GM12892 (cell line): ENCODE measurements around the gene DIRAS1.

ENCODE experiments used
- DNase-seq: peaks from one replicate; pipeline ENCODE4 v3.0.0; 2011; ENCODE audit not compliant: insufficient read length
- FAIRE-seq: peaks from 2 replicates; lab custom pipeline; 2011; peaks lifted over from hg19 to GRCh38; lab: Jason Lieb, UNC
- POLR2A ChIP-seq: IDR thresholded peaks from 2 replicates; pipeline ENCODE4 v1.6.1; 2011; ENCODE audit warnings: low read depth, low read length, control low read depth
- POLR2AphosphoS5 ChIP-seq: IDR thresholded peaks from 2 replicates; pipeline ENCODE4 v1.6.1; 2011; ENCODE audit warnings: low read depth, low read length, control low read depth
- TAF1 ChIP-seq: IDR thresholded peaks from 2 replicates; pipeline ENCODE4 v1.6.1; 2011; ENCODE audit warnings: low read depth, mild to moderate bottlenecking, control low read depth, low read length, borderline replicate concordance

The DIRAS1 gene

GRCh38 chr19:2732883-2733282 lies 11.7 kb upstream of the DIRAS1 start:
- TF ChIP-seq POLR2A (no peak), TAF1 (no peak), POLR2AphosphoS5 (no peak)
- FAIRE-seq (no peak), DNase-seq (no peak)

- DNase-seq (no peak), FAIRE-seq (no peak)
- no peak for TF ChIP-seq POLR2AphosphoS5
- no peak for TF ChIP-seq TAF1
- no peak for TF ChIP-seq POLR2A
Observed at GRCh38 chr19:2732157-2732725, 11.1 kb upstream of the DIRAS1 start.

GRCh38 chr19:2731181-2731995 lies 10.2 kb upstream of the DIRAS1 start:
- no peak for TF ChIP-seq POLR2A
- no peak for TF ChIP-seq POLR2AphosphoS5
- no peak for TF ChIP-seq TAF1
- FAIRE-seq (no peak), DNase-seq (no peak)

- TF ChIP-seq POLR2AphosphoS5 (no peak), TAF1 (no peak), POLR2A (no peak)
- FAIRE-seq (no peak), DNase-seq (peak; percentile 21)
Observed at GRCh38 chr19:2729943-2730818, 9.0 kb upstream of the DIRAS1 start.

- DNase-seq (peak; percentile 34), FAIRE-seq (peak; percentile 61)
- TF ChIP-seq TAF1: no peak
- TF ChIP-seq POLR2AphosphoS5: no peak
- TF ChIP-seq POLR2A: no peak
Observed at GRCh38 chr19:2728783-2729387, 7.7 kb upstream of the DIRAS1 start.

GRCh38 chr19:2727640-2727944 lies 6.4 kb upstream of the DIRAS1 start:
- FAIRE-seq (no peak), DNase-seq (no peak)
- TF ChIP-seq POLR2A (no peak), TAF1 (no peak), POLR2AphosphoS5 (no peak)

GRCh38 chr19:2726904-2727639 lies 5.9 kb upstream of the DIRAS1 start:
- DNase-seq: peak; percentile 22
- FAIRE-seq: no peak

GRCh38 chr19:2726160-2726855 lies 5.1 kb upstream of the DIRAS1 start:
- TF ChIP-seq POLR2A (no peak), TAF1 (no peak), POLR2AphosphoS5 (no peak)
- FAIRE-seq (no peak), DNase-seq (peak; percentile 14)

More at GRCh38 chr19:2726904-2727639, 5.9 kb upstream of the DIRAS1 start:
- TF ChIP-seq POLR2AphosphoS5: no peak
- no peak for TF ChIP-seq POLR2A
- TF ChIP-seq TAF1: no peak

- DNase-seq: peak; percentile 24
- no peak for TF ChIP-seq TAF1
- TF ChIP-seq POLR2A: no peak
- TF ChIP-seq POLR2AphosphoS5: no peak
- no peak for FAIRE-seq
Observed at GRCh38 chr19:2724148-2724557, 3.0 kb upstream of the DIRAS1 start.

GRCh38 chr19:2723747-2724146 lies 2.6 kb upstream of the DIRAS1 start:
- TF ChIP-seq TAF1 (no peak), POLR2A (no peak), POLR2AphosphoS5 (no peak)
- FAIRE-seq (no peak), DNase-seq (peak; percentile 8)
